Measurements from ENCODE around the gene ILDR2. TPM values are rescaled to one million over a fixed set of nuclear protein-coding genes. Genes with fewer than 3 reads are reported as not detected.

Gene ILDR2
- total and polyA plus RNA-seq, 2 donors (not counting 3 experiments of a cell fraction or from before 2014, with no cell fraction given): not detected

DNA sequence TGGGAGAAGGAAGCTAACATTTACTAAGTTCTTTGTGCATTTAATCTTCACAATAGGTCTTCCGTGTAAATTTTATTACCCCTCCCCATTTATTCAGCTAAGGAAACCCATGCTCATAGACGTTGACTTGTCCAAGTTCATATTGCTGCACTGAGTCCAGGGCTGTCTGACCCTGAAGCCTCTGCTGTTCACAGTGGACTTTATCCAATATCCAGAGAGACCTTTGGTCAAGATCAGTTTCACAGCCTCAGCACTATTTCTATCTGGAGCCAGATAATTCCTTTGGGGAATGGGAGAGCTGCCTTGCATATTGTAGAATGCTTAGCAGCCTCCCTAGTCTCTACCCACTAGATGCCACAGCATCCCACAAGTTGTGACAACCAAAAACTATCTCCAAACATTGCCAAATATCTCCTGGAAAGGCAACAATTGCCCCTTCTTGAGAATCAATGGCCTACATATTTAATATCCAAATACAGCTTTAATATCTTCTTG, 26.4 kb downstream of the ILDR2 start:
- POLR2A ChIA-PET: no interaction called here

DNA sequence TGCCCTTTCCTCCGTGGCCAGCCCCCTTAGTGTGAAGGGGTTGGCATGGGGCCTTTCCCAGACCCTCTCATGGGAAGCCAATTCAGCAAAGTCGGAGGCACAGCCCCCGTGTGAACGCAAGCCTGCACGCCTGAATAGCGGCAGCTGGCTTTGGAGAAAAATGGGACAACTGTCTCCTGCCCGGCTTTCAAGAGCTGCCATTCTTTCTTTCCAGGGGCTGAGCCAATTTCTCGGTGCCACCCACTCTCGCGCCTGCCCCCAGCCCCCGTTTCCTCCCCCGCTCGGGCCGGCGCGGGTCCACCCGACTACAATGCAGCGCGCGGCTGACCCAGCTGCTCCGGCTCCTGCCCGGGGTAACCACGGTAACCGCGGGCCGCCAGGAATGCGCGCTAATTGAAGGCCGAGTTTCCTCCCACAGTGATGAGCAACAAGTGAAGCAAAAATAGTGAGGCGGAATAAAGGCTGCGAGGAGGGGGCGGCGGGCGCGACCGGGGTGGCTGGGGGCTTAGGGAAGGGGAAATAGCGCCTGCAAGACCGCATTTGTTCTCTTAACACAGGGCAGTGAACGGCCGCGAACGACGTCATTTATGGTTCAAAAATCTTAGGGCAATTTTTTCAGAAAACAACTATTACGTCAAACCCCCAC, 27.8 kb downstream of the ILDR2 start:
- BruUV-seq (replicated peaks): no TSS peak
- dilution Hi-C loops (cut with MboI; ENCODE audit: extremely low pct_ligation_motif_present, low sequenced_read_pairs): no loop called here

More for the DNA sequence above, 26.4 kb downstream of the ILDR2 start:
- no peaks in the 10 kb centered on the region for H3K9me1 ChIP-seq (replicated peaks; ENCODE audit: control insufficient read depth, extremely low read depth, insufficient read depth, low read length)
- H2AFZ ChIP-seq (ENCODE audit: low read depth, low read length): no peak overlapping the region
- intact Hi-C loops (cut with micrococcal nuclease) (no loop called here), dilution Hi-C loops (cut with MboI; ENCODE audit: extremely low pct_ligation_motif_present, low sequenced_read_pairs) (no loop called here)
- H3K36me3 ChIP-seq (ENCODE audit: control insufficient read depth in 2 of 2, extremely low read depth in 1 of 2, insufficient read depth in 2 of 2, low read length in 2 of 2): no peaks in the 10 kb centered on the region
- BruUV-seq (replicated peaks): no TSS peak
- H3K9ac ChIP-seq (replicated peaks; ENCODE audit: extremely low read depth, insufficient read depth, low read length): no peak overlapping the region
- FAIRE-seq (no peak), DNase-seq (ENCODE audit: low read depth, low spot score) (no peak)
- H4K20me1 ChIP-seq (replicated peaks; ENCODE audit: control insufficient read depth, extremely low read depth, insufficient read depth, low read length): no peaks in the 10 kb centered on the region
- no peak overlapping the region for H3K4me2 ChIP-seq (ENCODE audit: insufficient read depth, low read length)
- CTCF ChIA-PET: interaction anchor here (0.7 to 1.2 kb wide), 2 partner anchors 23 to 38 kb away, joined by 3 read pairs; no protein-coding TSS in a partner anchor
- no peak overlapping the region for H3K4me3 ChIP-seq (replicated peaks in 1 of 3; ENCODE audit: insufficient read depth in 1 of 3, low read depth in 1 of 3, low read length in 3 of 3)
- H3K79me2 ChIP-seq (ENCODE audit: control insufficient read depth, insufficient read depth, low read length): no peaks in the 10 kb centered on the region
- no peak overlapping the region for H3K27ac ChIP-seq (ENCODE audit: insufficient read depth, low read depth, low read length)
- peaks cover 14 to 20% of the 10 kb centered on the region in 2 experiments for H3K27me3 ChIP-seq (ENCODE audit: control insufficient read depth in 2 of 2, insufficient read depth in 2 of 2, low read length in 2 of 2)
- H3K4me1 ChIP-seq (ENCODE audit: control insufficient read depth, extremely low read depth, insufficient read depth, low read length): no peaks in the 10 kb centered on the region
- TF ChIP-seq, protein P1, sequence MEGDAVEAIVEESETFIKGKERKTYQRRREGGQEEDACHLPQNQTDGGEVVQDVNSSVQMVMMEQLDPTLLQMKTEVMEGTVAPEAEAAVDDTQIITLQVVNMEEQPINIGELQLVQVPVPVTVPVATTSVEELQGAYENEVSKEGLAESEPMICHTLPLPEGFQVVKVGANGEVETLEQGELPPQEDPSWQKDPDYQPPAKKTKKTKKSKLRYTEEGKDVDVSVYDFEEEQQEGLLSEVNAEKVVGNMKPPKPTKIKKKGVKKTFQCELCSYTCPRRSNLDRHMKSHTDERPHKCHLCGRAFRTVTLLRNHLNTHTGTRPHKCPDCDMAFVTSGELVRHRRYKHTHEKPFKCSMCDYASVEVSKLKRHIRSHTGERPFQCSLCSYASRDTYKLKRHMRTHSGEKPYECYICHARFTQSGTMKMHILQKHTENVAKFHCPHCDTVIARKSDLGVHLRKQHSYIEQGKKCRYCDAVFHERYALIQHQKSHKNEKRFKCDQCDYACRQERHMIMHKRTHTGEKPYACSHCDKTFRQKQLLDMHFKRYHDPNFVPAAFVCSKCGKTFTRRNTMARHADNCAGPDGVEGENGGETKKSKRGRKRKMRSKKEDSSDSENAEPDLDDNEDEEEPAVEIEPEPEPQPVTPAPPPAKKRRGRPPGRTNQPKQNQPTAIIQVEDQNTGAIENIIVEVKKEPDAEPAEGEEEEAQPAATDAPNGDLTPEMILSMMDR (IDR thresholded peaks at IDR 0.05; ENCODE audit: extremely low read depth in 1 of 2, insufficient read depth in 1 of 2, low read depth in 1 of 2, low read length in 2 of 2): no peak
- TF ChIP-seq FOS (IDR thresholded peaks at IDR 0.05; ENCODE audit: borderline replicate concordance, insufficient read depth, low read length): no peak
- TF ChIP-seq MYC (IDR thresholded peaks at IDR 0.05; ENCODE audit: low read depth, low read length): no peak
- no peak for TF ChIP-seq GATA2 (IDR thresholded peaks at IDR 0.05; ENCODE audit: insufficient read depth, insufficient read length, low read depth, low read length)
- no peaks in the 10 kb centered on the region for H3K9me3 ChIP-seq (replicated peaks; ENCODE audit: control insufficient read depth, insufficient read depth, low read length)

More for the DNA sequence above, 27.8 kb downstream of the ILDR2 start:
- Histone ChIP-seq H3K36me3 (ENCODE audit: control insufficient read depth in 2 of 2, extremely low read depth in 1 of 2, insufficient read depth in 2 of 2, low read length in 2 of 2) (no peaks in the 10 kb centered on the region), H4K20me1 (replicated peaks; ENCODE audit: control insufficient read depth, extremely low read depth, insufficient read depth, low read length) (no peaks in the 10 kb centered on the region), H3K27ac (ENCODE audit: insufficient read depth, low read depth, low read length) (no peak overlapping the region), H3K4me2 (ENCODE audit: insufficient read depth, low read length) (no peak overlapping the region), H3K9me1 (replicated peaks; ENCODE audit: control insufficient read depth, extremely low read depth, insufficient read depth, low read length) (no peaks in the 10 kb centered on the region), H3K9ac (replicated peaks; ENCODE audit: extremely low read depth, insufficient read depth, low read length) (no peak overlapping the region), H3K4me3 (replicated peaks in 1 of 3; ENCODE audit: insufficient read depth in 1 of 3, low read depth in 1 of 3, low read length in 3 of 3) (no peak overlapping the region), H3K4me1 (ENCODE audit: control insufficient read depth, extremely low read depth, insufficient read depth, low read length) (no peaks in the 10 kb centered on the region), H3K9me3 (replicated peaks; ENCODE audit: control insufficient read depth, insufficient read depth, low read length) (no peaks in the 10 kb centered on the region), H3K79me2 (ENCODE audit: control insufficient read depth, insufficient read depth, low read length) (no peaks in the 10 kb centered on the region), H2AFZ (ENCODE audit: low read depth, low read length) (no peak overlapping the region), H3K27me3 (ENCODE audit: control insufficient read depth in 2 of 2, insufficient read depth in 2 of 2, low read length in 2 of 2) (peaks cover 14 to 20% of the 10 kb centered on the region in 2 experiments)
- FAIRE-seq (no peak), DNase-seq (ENCODE audit: low read depth, low spot score) (peak; percentile 24)
- intact Hi-C loops (cut with micrococcal nuclease): no loop called here
- POLR2A ChIA-PET: no interaction called here
- CTCF ChIA-PET: interaction anchor here (1.0 kb wide), 1 partner anchor 42 kb away, joined by 3 read pairs; no protein-coding TSS in a partner anchor
- TF ChIP-seq JUN (IDR thresholded peaks at IDR 0.05; ENCODE audit: borderline replicate concordance, insufficient read depth, insufficient read length, low read depth) (no peak), EZH2 (IDR thresholded peaks at IDR 0.05; ENCODE audit: borderline replicate concordance, low read depth, low read length, severe bottlenecking) (no peak), POLR2A (IDR thresholded peaks at IDR 0.05; ENCODE audit: low read depth, low read length) (no peak), FOS (IDR thresholded peaks at IDR 0.05; ENCODE audit: borderline replicate concordance, insufficient read depth, low read length) (no peak), GATA2 (IDR thresholded peaks at IDR 0.05; ENCODE audit: insufficient read depth, insufficient read length, low read depth, low read length) (no peak)
- TF ChIP-seq, protein P1 (IDR thresholded peaks at IDR 0.05; ENCODE audit: extremely low read depth in 1 of 2, insufficient read depth in 1 of 2, low read depth in 1 of 2, low read length in 2 of 2): no peak
- TF ChIP-seq, protein P2, sequence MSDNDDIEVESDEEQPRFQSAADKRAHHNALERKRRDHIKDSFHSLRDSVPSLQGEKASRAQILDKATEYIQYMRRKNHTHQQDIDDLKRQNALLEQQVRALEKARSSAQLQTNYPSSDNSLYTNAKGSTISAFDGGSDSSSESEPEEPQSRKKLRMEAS (IDR thresholded peaks at IDR 0.05; ENCODE audit: insufficient read depth, insufficient read length): no peak
